GM19193 (cell line): ENCODE data around the gene WRAP53.

Experiments used
- POLR2A ChIP-seq: IDR thresholded peaks from 4 replicates; pipeline ENCODE4 v1.6.1; 2011; ENCODE audit not compliant: insufficient read depth, insufficient read length; ENCODE audit errors: extremely low read depth

WRAP53 gene

DNA sequence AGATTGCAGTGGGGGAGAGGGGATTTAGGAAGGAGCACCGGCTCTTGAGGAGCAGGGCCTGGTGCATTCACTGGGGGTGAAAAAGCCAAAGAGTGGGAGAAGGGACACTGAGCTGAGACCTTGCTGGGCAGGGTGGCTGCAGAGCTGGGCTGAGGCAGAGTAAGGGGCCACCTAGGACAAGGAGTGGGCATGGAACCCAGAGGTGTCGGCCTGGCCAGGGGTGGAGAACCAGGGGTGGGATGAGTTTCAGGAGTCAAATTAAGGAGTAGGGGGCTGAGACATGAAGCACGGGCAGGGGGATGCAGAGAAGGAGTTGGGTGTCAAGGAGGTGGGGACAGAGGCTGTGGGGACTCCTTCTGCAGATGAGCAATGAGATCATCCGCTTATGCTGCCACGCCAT lies 49.3 kb downstream of the WRAP53 start:
- no peak for TF ChIP-seq POLR2A

- no peak for TF ChIP-seq POLR2A
These were observed 51.5 kb downstream of the WRAP53 start for GRCh38 chr17:7739746-7740145.

GRCh38 chr17:7740481-7741001 lies 52.3 kb downstream of the WRAP53 start:
- TF ChIP-seq POLR2A: no peak

- no peak for TF ChIP-seq POLR2A
These were observed 54.5 kb downstream of the WRAP53 start for GRCh38 chr17:7742729-7743128.

DNA sequence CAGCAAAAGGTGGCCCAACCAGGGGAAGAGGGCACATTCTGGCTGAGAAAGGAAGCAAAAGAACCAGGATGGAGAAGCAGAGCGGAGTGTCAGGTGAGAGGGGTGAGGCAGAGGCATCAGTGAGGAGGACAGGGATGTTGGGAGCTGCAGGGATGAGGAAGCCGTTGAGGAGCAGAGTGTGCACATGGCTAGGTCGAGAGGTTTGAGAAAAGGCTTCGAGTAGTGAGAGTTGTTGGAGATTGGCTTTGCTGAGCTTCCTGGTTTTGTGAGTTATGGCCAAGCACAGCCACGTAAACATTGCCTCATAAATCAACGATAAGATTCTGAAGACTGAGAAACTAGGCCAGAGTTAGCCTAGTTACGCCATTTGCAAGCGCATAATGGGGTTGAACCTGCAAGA lies 56.1 kb downstream of the WRAP53 start:
- TF ChIP-seq POLR2A: no peak

DNA sequence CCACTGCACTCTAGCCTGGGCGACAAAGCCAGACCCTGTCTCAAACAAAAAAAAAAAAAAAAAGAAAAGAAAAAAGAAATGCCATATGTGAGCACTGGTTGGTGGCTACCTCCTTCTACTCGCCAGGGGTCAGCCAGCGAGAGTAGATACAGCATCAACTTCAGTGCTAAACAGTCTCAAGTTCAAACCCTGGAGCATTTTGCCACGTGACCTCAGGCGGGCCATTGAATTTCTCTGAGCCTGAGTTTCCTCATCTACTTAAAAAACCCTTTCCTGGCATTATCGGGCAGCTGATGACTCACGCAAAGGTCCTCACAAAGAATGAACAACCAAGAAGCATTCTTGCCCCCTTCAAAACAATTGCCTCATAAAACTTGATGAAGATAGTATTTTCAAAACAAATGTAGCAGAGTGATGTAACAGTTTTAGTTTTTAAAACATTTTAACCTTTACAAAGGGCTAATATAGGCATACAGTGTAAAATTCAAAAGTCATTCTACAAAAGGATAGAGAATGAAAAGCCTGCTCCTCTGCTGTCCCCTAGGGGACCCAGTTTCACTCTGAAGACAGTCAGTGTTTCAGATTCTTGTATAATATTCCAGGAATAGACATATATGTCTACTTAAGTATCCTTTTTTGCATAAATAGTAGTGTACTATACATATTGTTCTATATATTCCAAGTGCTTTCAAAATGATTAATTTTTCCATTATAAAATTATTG lies 57.6 kb downstream of the WRAP53 start:
- TF ChIP-seq POLR2A: no peak

GRCh38 chr17:7747635-7748071 lies 59.4 kb downstream of the WRAP53 start:
- no peak for TF ChIP-seq POLR2A

GRCh38 chr17:7748076-7748775 lies 59.9 kb downstream of the WRAP53 start:
- no peak for TF ChIP-seq POLR2A

DNA sequence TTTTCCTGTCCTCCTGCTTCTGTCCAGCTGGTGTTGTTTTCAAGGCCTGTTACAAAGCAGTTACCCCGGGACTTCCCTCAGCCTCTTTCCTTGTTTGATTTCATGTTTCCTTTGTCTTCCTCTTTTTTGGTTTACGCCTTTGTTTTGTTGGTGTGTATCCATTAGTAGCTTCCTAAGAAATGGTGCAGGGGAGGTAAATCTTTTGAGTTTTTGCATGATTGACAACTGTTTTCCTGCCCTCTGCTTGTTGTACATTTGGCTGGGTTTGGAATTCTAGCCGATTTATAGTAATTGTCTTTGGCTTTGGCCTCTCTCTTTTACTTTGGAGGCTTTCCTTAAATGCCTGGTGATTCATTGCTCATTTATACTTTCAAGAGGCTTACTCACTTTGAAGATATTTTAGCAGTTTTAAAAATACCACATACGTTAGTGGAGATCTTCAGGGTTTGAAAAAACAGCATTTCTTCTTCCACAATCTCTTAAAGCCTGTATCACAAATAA lies 62.1 kb downstream of the WRAP53 start:
- TF ChIP-seq POLR2A: no peak
